Activated T-cell treated with anti-CD3 and anti-CD28 coated beads for 4 hours (primary cell): Measurements from ENCODE around the gene PEAK1.

ENCODE experiments used
- DNase-seq: peaks from one replicate; pipeline ENCODE4 v3.0.0-alpha.2; 2020

Gene PEAK1

DNA sequence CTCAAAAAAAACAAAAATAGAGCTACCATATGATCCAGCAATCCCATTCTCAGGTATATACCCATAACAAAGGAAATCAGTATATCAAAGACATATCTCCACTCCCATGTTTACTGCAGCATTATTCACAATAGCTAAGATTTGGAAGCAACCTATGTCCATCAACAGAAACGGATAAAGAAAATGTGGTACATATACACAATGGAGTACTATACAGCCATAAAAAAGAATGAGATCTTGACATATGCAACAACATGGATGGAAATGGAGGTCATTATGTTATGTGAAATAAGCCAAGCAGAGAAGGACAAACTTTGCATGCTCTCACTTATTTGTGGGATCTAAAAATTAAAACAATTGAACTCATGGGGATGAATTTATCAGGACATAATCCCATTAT, 19.6 kb downstream of the PEAK1 start:
- DNase-seq: no peak

DNA sequence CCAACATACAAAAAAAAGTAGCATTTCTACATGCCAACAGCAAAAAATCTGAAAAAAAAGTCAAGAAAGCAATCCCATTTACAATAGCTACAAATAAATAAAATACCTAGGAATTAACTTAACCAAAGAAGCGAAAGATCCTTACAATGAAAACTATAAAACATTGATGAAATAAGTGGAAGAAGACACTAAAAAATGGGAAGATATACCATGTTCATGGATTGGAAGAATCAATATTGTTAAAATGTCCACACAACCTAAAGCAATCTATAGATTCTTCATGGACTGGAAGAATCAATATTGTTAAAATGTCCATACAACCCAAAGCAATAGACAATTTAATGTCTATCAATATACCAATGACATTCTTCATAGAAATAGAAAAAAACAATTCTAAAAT, 21.0 kb downstream of the PEAK1 start:
- no peak for DNase-seq

DNA sequence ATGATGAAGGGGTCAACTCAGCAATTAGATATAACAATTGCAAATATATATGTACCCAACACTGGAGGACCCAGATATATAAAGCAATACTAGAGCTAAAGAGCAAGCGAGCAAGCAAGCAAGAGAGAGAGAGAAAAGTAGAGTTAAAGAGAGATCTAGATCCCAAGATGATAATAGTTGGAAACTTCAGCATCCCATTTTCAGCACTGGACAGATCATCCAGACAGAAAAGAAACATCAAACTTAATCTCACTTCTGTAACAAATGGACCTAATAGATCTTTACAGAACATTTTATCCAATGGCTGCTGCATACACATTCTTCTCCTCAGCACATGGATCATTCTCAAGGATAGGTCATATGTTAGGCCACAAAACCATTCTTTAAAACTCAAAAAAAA, 23.2 kb downstream of the PEAK1 start:
- DNase-seq: no peak

DNA sequence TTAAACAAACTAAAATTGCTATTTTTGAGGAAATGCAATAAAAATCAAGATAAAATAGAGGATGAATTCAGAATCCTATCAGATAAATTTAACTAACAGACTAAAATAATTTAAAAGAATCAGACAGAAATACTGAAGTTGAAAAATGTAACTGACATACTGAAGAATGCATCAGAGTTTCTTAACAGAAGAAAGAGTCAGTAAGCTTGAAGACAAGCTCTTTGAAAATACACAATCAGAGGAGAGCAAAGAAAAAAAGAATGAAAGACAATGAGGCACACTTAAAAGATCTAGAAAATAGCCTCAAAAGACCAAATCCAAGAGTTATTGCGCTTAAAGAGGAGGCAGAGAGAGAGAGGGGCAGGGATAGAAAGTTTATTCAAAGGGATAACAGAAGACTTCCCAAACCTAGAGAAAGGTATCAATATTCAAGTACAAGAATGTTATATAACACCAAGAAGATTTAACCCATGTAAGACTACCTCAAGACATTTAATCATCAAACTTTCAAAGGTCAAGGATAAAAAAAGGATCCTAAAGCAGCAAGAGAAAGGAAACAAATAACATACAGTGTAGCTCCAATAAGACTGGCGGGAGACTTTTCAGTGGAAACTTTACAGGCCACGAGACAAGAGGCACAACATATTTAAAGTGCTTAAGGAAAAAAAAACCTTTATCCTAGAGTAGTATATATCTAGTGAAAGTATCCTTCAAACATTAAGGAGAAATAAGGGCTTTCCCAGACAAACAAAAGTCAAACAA, 24.7 kb downstream of the PEAK1 start:
- no peak for DNase-seq

DNA sequence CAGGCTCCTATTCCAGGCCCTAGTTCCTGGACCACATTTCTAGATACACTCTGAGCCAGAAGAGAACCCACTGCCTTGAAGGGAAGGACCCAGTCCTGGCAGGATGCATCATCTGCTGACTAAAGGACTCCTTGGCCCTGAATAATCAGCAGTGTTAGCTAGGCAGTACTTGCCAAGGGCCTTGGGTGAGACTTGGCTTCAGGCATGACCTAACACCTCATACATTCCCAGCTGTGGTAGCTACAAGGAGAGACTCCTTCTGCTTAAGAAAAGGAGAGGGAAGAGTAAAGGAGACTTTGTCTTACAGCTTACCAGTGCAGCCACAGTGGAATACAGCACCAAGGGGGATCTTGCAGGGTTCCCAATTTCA, 26.4 kb downstream of the PEAK1 start:
- no peak for DNase-seq

DNA sequence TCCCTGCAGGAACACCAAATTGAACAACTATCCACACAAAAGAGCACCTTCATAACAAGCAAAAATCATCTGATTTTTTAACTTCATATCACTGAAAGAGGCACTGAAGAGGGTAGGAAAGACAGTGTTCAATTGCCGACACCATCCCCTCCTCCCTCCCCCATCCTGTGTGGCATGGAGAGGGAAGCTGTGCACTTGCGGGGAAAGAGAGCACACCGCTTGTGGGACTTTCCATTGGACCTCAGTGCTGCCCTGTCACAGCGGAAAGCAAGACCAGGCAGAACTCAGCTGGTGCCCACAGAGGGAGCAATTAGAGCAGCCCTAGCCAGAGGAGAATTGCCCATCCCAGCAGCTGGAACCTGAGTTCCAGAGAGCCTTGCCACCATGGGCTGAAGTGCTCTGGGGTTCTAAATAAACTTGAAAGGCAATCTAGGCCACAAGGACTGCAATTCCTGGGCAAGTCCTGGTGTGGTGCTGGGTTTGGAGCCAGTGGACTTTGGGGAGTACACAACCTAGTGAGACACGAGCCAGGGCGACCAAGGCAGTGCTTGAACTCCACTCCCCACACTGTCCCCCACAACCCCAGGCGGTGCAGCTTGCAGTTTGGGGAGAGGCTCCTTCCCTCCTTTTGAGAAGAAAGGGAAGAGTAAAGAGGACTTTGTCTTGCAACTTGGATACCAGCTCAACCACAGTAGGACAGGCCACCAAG, 27.0 kb downstream of the PEAK1 start:
- DNase-seq: no peak

DNA sequence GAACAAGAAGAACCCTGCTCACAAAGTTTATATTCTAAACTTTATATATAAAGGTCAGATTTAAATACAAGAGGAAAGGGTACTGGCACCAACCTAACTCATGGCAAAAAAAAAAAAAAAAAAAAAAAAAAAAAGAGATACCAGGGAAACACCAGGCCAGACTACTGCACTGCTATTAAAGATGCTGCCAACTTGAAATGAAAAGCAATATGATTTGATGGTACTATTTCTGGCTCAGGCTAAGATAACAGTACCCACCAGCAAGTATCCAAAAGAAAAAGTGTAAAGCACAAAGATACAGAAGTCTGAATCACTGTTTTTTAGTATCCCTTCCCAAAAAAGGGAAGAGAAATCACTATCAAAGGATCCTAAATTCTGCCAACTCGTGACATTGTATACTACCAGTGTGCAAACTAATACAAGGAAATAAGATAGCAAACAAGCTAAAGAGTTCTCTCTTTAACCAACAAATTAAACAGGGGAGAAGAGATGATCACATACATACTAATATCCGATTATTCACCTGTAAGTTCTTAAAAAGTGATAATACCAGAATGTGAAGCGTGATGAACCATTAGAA, 28.4 kb downstream of the PEAK1 start:
- no peak for DNase-seq

DNA sequence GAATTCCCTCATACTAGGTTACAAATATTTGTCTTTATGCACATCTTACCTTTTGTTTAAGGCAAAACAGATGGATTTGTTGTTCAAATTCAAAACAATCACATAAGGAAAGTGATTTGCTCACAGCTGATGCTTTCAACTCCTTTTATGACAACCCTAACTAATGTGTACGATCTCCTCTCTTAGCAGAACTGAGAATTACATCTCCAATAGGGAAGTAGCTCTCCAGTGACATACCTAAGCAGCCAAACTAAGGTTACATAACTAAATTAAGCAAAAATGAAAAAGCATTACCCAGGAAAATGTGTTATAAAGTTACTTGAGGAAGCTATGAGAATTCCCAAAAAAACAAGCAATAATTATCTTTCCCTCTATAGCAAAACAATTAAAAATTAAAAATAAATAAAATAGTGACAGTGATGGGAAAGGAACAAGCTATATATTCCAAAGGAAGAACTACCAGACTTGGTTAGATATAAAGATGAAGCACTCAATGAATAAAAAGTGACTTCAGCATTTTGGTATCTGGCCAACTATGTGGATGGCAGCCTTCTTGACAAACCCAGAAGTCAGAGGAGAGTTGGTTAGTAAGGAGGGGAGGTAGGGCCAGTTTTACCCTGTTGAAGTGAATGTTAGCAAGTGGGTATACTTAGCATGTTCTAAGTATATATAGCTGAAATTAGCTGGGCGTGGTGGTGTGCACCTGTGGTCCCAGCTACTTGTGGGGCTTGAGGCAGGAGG, 32.4 kb downstream of the PEAK1 start:
- DNase-seq: no peak

DNA sequence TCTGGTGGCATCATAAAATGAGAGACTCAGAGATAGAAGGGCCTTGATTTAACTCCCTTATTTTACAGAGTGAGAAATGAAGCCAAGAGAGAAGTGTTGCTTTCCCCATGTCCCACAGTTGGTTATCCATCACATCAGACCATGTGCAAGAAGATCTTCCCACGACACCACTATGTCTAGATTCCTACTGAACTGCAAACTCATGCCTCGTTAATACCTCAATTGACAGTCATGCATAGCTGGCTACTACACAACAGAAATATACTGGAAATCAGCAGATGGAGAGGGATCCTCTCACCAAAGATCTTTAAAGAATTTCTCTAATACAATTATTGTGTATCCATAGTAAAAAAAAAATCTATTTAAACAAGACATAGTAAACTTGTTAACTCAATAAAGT, 33.3 kb downstream of the PEAK1 start:
- no peak for DNase-seq

DNA sequence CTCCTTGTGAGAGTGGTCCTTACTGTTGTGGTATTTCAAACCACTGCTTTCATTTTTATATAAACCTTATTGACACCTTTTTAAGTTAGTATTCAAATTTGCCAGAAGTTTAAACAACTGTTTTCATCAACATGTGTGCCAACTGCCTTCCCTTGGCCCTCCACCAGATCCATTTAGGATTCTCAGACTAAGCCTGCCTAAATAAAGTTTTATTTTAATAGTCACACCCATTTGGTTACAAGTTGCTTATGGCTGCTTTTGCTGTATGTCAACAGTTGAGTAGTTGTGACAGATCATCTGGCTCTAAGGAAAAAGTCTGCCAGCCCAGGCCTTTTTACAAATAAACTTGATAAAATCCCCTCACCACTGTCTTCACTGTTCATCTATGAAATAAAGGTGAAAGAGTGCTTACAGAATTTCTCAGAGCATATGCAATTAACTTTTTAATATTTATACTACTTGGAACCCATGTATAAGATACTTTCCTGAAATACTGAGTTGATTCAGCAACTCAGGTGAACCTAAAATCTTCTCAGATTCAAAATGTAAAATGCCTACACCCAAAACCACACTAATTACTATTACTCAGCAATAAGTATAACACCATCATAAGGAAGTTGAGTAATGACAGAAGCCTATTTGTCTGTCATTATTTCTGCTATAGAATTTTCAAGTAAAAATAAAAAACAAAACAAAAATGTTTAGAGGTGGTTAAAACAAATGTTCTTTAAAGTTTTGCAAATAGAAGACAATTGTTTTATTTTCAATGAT, 35.1 kb downstream of the PEAK1 start:
- DNase-seq: no peak

DNA sequence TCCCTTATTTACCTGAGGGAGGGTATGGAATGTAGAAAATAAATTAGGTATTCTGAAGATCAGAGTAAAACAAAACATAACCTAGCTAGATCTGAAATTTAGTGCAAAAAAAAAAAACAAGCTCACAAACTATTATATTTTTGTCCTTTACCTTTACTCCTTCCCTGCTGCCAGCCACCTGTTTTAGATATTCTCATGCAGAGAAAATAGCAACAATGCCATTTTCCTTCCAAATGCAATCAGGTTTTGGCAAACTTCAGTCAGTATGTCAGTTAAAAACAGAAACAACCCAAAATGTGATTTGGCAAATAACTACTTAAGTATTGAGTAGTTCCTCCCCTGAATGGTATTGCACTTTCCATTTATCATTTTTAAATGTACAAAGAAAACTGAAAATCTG, 35.8 kb downstream of the PEAK1 start:
- DNase-seq: no peak

DNA sequence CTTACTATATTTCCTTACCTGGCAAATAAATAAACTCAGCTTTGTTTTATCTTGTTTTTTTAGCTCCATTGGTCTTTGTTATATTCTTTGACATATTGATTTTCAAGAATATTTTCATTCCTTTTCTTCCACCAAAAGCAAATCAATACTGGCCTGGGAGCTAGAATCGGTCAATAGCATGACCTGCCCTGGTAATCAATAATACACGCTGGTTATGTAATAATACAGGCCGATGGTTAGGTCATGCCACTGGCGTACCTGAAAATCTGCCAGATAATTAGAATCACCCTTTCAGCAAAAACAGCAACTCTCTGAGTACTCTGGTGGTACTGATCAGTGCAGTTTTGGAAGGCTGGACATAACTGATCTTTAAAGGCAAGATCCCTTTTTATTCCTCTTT, 39.9 kb downstream of the PEAK1 start:
- DNase-seq: no peak

DNA sequence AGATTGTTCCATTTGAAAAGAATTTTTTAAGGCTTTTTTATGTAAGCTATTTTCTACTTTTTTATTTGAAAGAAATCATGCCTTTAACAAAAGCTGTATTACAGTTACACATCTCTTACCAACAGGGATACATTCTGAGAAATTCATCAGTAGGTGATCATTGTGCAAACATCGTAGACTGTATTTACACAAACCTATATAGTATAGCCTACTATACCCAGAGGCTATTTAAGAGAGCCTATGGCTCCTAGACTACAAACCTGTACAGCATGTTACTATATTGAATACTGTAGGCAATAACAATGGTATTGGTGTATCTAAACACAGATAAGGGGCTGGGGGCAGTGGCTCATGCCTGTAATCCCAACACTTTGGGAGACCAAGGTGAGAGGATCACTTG, 43.1 kb downstream of the PEAK1 start:
- no peak for DNase-seq

DNA sequence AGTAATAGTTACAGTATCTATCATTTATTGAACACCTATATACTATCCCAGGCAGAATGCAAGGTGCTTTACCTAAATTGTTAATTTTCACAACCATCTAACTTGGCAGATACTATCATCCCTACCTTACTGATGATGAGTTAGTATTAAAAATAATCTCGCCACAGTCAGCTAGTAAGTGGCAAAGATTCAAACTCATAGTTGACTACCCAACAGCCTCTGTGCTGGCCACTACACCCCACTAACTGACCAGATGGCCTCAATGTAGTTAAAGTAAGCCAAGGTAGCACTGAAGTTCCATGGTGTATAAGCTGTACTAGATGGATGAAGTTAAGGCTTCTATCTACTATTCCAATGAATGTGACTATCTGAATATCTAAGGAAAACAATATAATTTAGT, 44.8 kb downstream of the PEAK1 start:
- no peak for DNase-seq

DNA sequence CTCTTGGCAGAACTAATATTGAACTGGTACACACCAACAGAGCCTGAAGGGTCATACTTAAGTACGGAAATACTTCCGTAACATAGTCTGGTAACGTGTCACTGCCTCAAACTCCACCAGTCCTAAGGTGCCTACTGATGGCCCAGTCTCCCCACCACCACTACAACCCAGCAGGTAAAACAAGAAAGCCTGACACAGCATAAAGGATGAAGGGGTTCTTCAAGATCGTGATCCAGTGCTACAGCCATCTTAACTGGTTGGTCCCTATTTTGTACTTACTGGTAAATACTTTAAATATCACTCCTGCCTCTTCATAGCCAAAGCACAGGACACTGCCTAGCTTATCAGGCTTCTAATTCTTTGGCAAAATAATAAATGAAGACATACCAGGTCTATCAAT, 46.5 kb downstream of the PEAK1 start:
- no peak for DNase-seq

DNA sequence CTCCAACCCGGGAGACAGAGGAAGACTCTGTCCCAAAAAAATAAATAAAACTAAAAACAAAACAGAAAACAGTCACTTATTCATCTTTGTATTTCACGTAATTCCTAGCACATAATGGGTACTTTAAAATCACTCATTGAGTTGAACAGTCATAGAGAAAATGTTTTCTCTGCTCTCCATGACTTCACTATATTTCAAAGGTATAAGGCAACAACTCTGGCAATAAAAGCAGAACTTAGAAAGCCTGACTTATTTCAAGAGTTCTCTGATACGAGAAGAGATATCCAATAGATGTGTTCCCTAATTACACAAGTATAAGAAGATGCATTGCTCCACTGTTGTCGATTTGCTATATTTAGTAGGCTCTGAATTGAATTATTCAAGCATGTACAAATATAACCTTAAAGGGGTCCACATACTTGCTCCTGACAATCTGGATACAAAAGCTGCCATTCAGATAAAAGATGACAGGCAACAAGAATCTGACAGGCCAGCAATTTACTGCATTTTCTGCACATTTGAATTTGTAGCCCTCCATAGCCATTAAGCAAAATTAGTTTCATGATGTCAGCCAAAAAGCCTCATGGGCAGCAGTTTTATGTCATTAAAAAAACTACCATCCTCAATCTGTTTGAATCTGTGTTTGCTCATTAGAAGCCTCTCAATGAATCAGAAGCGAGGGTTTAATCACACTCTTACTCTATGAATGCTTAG, 47.9 kb downstream of the PEAK1 start:
- no peak for DNase-seq

DNA sequence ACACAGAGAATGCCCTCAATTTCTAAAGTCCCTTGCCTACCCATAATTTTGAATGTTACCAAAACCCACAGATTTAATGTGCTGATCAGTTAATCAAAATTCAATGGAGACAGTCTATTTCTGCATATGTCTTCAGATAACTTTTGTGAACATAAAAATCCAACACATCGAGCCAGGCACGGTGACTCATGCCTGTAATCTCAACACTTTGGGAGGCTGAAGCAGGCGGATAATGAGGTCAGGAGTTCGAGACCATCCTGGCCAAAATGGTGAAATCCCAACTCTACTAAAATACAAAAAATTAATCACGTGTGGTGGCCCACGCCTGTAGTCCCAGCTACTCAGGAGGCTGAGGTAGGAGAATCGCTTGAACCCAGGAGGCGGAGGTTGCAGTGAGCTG, 49.3 kb downstream of the PEAK1 start:
- DNase-seq: no peak

DNA sequence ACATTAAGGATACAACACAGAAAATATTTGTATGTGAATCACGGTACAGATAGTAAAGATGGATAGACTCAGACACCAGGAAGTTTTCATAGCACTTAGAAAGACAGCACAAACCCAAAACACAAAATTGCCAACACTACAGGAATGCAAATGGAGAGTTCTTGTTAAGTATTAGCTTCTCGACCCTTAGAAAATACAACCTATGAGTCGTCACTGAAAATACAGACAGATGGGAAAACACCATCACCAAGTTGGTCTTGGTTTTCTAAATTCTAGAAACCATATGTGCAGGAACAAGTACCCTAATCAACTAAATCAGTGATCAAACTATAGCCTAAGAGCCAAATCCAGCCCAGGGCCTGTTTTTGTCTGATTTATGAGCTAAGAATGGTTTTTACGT, 50.7 kb downstream of the PEAK1 start:
- no peak for DNase-seq

DNA sequence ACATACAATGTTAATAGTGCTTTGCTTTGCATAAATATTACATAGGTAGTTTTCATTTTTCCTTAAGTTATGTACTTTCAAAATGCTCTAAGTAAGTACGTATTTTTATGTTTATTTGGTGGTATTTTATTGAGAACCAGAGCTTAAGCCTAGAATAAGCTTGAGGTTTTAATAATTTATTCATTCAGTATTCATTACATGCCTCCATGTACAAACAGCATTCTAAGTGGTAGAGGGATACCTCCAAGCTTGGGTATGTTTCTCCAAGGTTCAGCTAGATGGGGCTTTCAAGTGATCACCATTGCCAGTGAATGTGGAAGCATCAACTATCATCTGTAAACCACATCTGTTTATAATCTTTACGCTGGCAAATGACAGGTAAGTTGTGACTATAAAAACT, 52.3 kb downstream of the PEAK1 start:
- no peak for DNase-seq

DNA sequence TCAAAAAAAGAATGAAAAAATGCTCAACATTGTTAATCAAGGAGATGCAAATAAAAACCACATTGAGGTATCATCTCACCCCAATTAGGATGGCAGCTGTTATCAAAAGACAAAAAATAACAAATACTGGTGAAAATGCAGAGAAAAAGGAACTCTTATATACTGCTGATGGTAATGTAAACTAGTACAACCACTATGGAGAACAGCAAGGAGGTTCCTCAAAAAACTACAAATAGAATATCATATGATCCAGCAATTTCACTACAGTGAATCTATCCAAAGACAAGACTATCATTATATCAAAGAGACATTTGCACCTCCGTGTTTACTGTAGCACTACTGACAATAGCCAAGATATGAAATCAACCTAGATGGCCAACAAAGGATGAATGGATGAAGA, 58.4 kb downstream of the PEAK1 start:
- no peak for DNase-seq

DNA sequence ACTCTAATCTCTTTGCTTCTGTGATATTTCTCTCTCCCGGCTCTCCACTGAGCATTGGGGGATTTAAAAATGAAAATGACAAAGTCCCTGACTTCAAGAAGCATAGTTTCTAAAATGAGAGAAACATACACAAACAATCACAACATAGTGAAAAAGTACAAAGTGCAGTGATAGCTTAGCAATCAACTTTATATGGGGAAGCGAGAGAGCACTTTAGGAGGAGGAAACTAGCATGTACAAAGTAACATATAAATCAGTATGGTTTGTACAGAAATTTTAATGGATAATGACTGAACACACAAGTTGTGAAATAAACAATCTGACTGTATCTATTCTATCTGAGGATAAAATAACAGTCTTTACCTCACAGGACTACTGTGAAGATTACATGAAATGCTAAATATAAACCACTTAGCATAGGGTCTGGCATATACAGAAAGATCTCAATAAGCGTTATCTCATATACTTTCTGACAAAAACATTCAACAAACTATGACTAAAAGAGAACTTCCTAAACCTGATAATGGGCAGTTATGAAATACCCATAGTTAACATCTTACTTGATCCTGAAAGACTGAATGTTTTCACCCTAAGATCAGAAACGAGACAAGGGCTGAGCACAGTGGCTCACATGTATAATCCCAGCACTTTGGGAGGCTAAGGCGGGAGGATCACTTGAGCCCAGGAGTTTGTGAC, 61.2 kb downstream of the PEAK1 start:
- DNase-seq: no peak

DNA sequence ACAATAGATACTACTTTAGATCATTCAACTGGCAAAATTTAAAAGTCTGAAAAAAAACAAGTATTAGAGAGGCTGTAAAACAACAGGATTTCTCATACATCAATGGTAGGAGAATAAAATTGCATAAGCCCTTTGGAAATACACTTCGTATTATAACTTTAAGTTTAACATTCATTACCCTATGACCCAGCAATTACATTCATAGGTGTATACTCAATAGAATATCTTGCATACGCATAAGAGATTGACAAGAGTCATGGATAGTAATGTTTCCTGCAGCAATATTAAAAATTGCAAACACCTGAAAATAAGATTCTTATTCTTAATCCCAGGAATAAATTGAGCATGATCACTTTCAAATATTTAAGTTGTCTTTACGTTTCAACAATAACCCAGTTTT, 63.6 kb downstream of the PEAK1 start:
- no peak for DNase-seq
